ENCODE measurements around the gene PYDC2. TPM values are rescaled to one million over a fixed set of nuclear protein-coding genes. Genes with fewer than 3 reads are reported as not detected.

PYDC2 gene
- total and polyA plus RNA-seq, 2 donors (not counting 3 experiments of a cell fraction or from before 2014, with no cell fraction given) = not detected

- dilution Hi-C loops (cut with MboI; ENCODE audit: extremely low pct_ligation_motif_present, low sequenced_read_pairs) = no loop called here
- H3K27me3 ChIP-seq (ENCODE audit: control insufficient read depth in 2 of 2, insufficient read depth in 2 of 2, low read length in 2 of 2) = no peaks in the 10 kb centered on the region
- no TSS peak for BruUV-seq (replicated peaks)
- FAIRE-seq (no peak), DNase-seq (ENCODE audit: low read depth, low spot score) (no peak)
- H3K4me3 ChIP-seq (replicated peaks in 1 of 3; ENCODE audit: insufficient read depth in 1 of 3, low read depth in 1 of 3, low read length in 3 of 3) = no peak overlapping the region
- no peak overlapping the region for H2AFZ ChIP-seq (ENCODE audit: low read depth, low read length)
- no peaks in the 10 kb centered on the region for H3K9me3 ChIP-seq (replicated peaks; ENCODE audit: control insufficient read depth, insufficient read depth, low read length)
- H3K4me1 ChIP-seq (ENCODE audit: control insufficient read depth, extremely low read depth, insufficient read depth, low read length) = peaks cover 11% of the 10 kb centered on the region
- no peak overlapping the region for H3K9ac ChIP-seq (replicated peaks; ENCODE audit: extremely low read depth, insufficient read depth, low read length)
- no peak overlapping the region for H3K4me2 ChIP-seq (ENCODE audit: insufficient read depth, low read length)
- H3K36me3 ChIP-seq (ENCODE audit: control insufficient read depth in 2 of 2, extremely low read depth in 1 of 2, insufficient read depth in 2 of 2, low read length in 2 of 2) = no peaks in the 10 kb centered on the region
- intact Hi-C loops (cut with micrococcal nuclease) = loop anchor here (5.0 kb wide), 1 partner anchor 603 kb away; no protein-coding TSS in a partner anchor
- no peak overlapping the region for H3K27ac ChIP-seq (ENCODE audit: insufficient read depth, low read depth, low read length)
- H4K20me1 ChIP-seq (replicated peaks; ENCODE audit: control insufficient read depth, extremely low read depth, insufficient read depth, low read length) = no peaks in the 10 kb centered on the region
- no peaks in the 10 kb centered on the region for H3K79me2 ChIP-seq (ENCODE audit: control insufficient read depth, insufficient read depth, low read length)
- POLR2A ChIA-PET = no interaction called here
- TF ChIP-seq GATA2 (IDR thresholded peaks at IDR 0.05; ENCODE audit: insufficient read depth, insufficient read length, low read depth, low read length) = no peak
- TF ChIP-seq JUN (IDR thresholded peaks at IDR 0.05; ENCODE audit: borderline replicate concordance, insufficient read depth, insufficient read length, low read depth) = no peak
- no peak for TF ChIP-seq MYC (IDR thresholded peaks at IDR 0.05; ENCODE audit: low read depth, low read length)
- TF ChIP-seq POLR2AphosphoS5 (IDR thresholded peaks at IDR 0.05; ENCODE audit: insufficient read depth, low read depth, low read length) = no peak
- no peak for TF ChIP-seq CTCF (IDR thresholded peaks at IDR 0.05; ENCODE audit: extremely low read depth in 1 of 2, insufficient read depth in 1 of 2, low read depth in 1 of 2, low read length in 2 of 2)
- TF ChIP-seq, protein P1, sequence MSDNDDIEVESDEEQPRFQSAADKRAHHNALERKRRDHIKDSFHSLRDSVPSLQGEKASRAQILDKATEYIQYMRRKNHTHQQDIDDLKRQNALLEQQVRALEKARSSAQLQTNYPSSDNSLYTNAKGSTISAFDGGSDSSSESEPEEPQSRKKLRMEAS (IDR thresholded peaks at IDR 0.05; ENCODE audit: insufficient read depth, insufficient read length) = no peak
- TF ChIP-seq EZH2 (IDR thresholded peaks at IDR 0.05; ENCODE audit: borderline replicate concordance, low read depth, low read length, severe bottlenecking) = no peak
- TF ChIP-seq FOS (IDR thresholded peaks at IDR 0.05; ENCODE audit: borderline replicate concordance, insufficient read depth, low read length) = no peak
- no peak for TF ChIP-seq POLR2A (IDR thresholded peaks at IDR 0.05; ENCODE audit: low read depth, low read length)
- CTCF ChIA-PET = interaction anchor here (1.0 to 1.6 kb wide), 4 partner anchors 393 to 1029 kb away, joined by 4 to 24 read pairs (median 6); no protein-coding TSS in a partner anchor
- no peaks in the 10 kb centered on the region for H3K9me1 ChIP-seq (replicated peaks; ENCODE audit: control insufficient read depth, extremely low read depth, insufficient read depth, low read length)
Measured at GRCh38 chr3:191415566-191415965, 45.4 kb upstream of the PYDC2 start.
